Endothelial cell of coronary artery (primary cell): ENCODE data around the gene ABT1. TPM values are rescaled to one million over a fixed set of nuclear protein-coding genes. Genes with fewer than 3 reads are reported as not detected.

Experiments
- total RNA-seq: library from RNA; depleted of rRNA; stranded (reverse); fragments of >200 nt; gene quantifications from 2 replicates; pipeline ENCODE4 v1.2.3, GENCODE V29; 2014

Gene ABT1
- total RNA-seq, result 17.5 and 21.9 TPM in 2 replicates

DNA sequence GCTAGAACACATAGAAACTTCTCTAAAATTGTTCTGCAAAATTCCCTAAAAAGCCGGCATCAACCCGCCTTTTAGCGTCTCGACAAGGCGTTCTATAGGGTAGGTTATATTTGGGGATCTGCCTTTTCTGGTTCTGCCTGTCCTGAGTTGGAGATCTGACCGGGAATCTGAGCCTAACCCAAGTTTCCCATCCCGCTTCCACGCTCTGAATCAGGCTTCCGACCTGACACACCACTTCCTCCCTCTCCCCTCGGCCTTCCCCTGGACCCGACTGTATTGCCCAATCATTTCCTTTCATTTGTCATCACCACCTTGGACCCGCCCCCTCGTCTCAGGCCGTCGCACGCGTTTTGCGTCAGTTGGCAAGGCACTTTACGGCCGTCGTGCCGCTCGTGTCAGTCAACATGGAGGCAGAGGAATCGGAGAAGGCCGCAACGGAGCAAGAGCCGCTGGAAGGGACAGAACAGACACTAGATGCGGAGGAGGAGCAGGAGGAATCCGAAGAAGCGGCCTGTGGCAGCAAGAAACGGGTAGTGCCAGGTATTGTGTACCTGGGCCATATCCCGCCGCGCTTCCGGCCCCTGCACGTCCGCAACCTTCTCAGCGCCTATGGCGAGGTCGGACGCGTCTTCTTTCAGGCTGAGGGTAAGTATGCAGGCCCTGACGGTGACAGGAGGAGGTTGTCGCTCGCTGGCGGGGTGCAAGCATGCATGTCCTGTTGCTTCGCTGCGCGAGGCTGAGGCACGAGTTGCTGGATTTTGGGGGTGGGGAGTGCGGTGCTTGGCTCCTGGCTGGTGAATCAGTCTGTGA, at the start of gene ABT1:
ABT1 (plus strand) TSS at position 375 of the 810 bp plus-strand sequence; CDS start at position 405, 30 bp downstream.

Other genes starting within 250 kb of the ABT1 start
- 11.2 and 21.5 TPM in 2 replicates for gene BTN3A2, start 231.8 kb upstream of the ABT1 start, total RNA-seq
- gene BTN2A2, start 213.8 kb upstream of the ABT1 start, total RNA-seq, result 9.2 and 9.6 TPM in 2 replicates
- gene BTN3A1, start 194.7 kb upstream of the ABT1 start, total RNA-seq, result 6.2 and 16.5 TPM in 2 replicates
- 6.5 and 16.8 TPM in 2 replicates for gene BTN3A3, start 156.4 kb upstream of the ABT1 start, total RNA-seq
- 9.4 and 11.6 TPM in 2 replicates for gene BTN2A1, start 139.0 kb upstream of the ABT1 start, total RNA-seq
- not detected in 2 replicates for gene BTN1A1, start 96.7 kb upstream of the ABT1 start, total RNA-seq
- 48.8 and 57.1 TPM in 2 replicates for gene HMGN4, start 58.6 kb upstream of the ABT1 start, total RNA-seq
- 12.3 and 16.0 TPM in 2 replicates for gene ZNF322, start 62.8 kb downstream of the ABT1 start, total RNA-seq